HepG2 (cell line): ENCODE measurements around the gene CCND2. TPM values are rescaled to one million over a fixed set of nuclear protein-coding genes. Genes with fewer than 3 reads are reported as not detected.

ENCODE experiments used
- ATAC-seq: fragments of 200-7000 bp; cut with Tn5 transposase; 3 replicates; pipeline ENCODE4 v1.9.1; 2020; ENCODE audit warnings: mild to moderate bottlenecking, moderate library complexity
- BruUV-seq: library from RNA; stranded (reverse); fragments of 400-500 nt; replicated peaks from 2 replicates; lab custom pipeline; 2021; lab: Mats Ljungman, UMichigan
- CTCF ChIA-PET: fragments of 300-600 bp; formaldehyde crosslinking; extraction: SDS; loops from one replicate; lab custom pipeline; 2021; ENCODE audit warnings: low total read pairs, inconsistent platforms, low intra/inter-chr PET ratio; lab: Yijun Ruan, JAX
- POLR2A ChIA-PET: fragments of 350-600 bp; sonication (Branson Sonifier 250); formaldehyde crosslinking; loops from one replicate; lab custom pipeline; 2020; ENCODE audit warnings: antibody characterized with exemption, inconsistent platforms; lab: Yijun Ruan, JAX
- DNase-seq: peaks from one replicate; pipeline ENCODE4 v3.0.0-alpha.2; 2015; ENCODE audit warnings: low spot score
- FAIRE-seq: peaks from 3 replicates; lab custom pipeline; 2011; peaks lifted over from hg19 to GRCh38; lab: Jason Lieb, UNC
- H2AFZ ChIP-seq: one replicate; pipeline ENCODE4 v1.6.1; 2011; ENCODE audit warnings: low read length, inconsistent platforms
- H3K27ac ChIP-seq: fragments of 300-600 bp; 3 replicates; pipeline ENCODE4 v1.8.0; 2011; ENCODE audit warnings: mixed run types, mild to moderate bottlenecking, mixed read lengths, low read length, inconsistent platforms; ENCODE audit not compliant: insufficient read depth; ENCODE audit errors: extremely low read length
- H3K27me3 ChIP-seq, 2 experiments: fragments of 200-600 bp in 1 of 2; 2 replicates in 1 of 2; 3 replicates in 1 of 2; pipeline versions ENCODE4 v1.6.0 to v1.8.0; 2011; ENCODE audit warnings: low read length in 2 of 2, mild to moderate bottlenecking in 2 of 2, moderate library complexity in 2 of 2, inconsistent platforms in 1 of 2; ENCODE audit not compliant: insufficient read depth in 2 of 2, control insufficient read depth in 1 of 2
- H3K36me3 ChIP-seq, 2 experiments: fragments of 200-600 bp in 1 of 2; replicated peaks in 1 of 2; 2 replicates in 1 of 2; 3 replicates in 1 of 2; pipeline versions ENCODE4 v1.5.1 to v1.8.0; 2011; ENCODE audit warnings: low read length in 2 of 2, inconsistent platforms in 1 of 2; ENCODE audit not compliant: insufficient read depth in 2 of 2, control insufficient read depth in 1 of 2
- H3K4me1 ChIP-seq: 2 replicates; pipeline ENCODE4 v1.5.1; 2012; ENCODE audit warnings: low read length, inconsistent platforms; ENCODE audit not compliant: insufficient read depth
- H3K4me2 ChIP-seq: 2 replicates; pipeline ENCODE4 v1.6.0; 2011; ENCODE audit warnings: low read depth, low read length, inconsistent platforms
- H3K4me3 ChIP-seq, 3 experiments: fragments of 200-600 bp in 1 of 3; sonication (generic), shearing (Covaris generic) in 1 of 3; replicated peaks in 1 of 3; 2 replicates each; pipeline ENCODE4 v1.5.1; 2011 to 2016; ENCODE audit warnings: low read length in 3 of 3, inconsistent platforms in 2 of 3, low read depth in 2 of 3, mild to moderate bottlenecking in 2 of 3, control low read depth in 1 of 3, mixed read lengths in 1 of 3; ENCODE audit not compliant: insufficient read depth in 1 of 3
- H3K79me2 ChIP-seq: one replicate; pipeline ENCODE4 v1.6.1; 2011; ENCODE audit warnings: low read length, inconsistent platforms; ENCODE audit not compliant: insufficient read depth
- H3K9ac ChIP-seq: 2 replicates; pipeline ENCODE4 v1.6.0; 2011; ENCODE audit warnings: mild to moderate bottlenecking, low read depth, low read length, inconsistent platforms; ENCODE audit not compliant: insufficient read depth
- H3K9me3 ChIP-seq: 2 replicates; pipeline ENCODE4 v1.5.1; 2012; ENCODE audit warnings: mild to moderate bottlenecking, low read length
- H4K20me1 ChIP-seq: 2 replicates; pipeline ENCODE4 v1.6.0; 2011; ENCODE audit warnings: inconsistent platforms, mild to moderate bottlenecking, low read length, moderate library complexity; ENCODE audit not compliant: insufficient read depth
- ATF3 ChIP-seq: sonication (generic); formaldehyde crosslinking; IDR thresholded peaks from 2 replicates; pipeline ENCODE4 v1.4.0; 2020; ENCODE audit warnings: missing genetic modification reagents
- ESRRA ChIP-seq: sonication (generic); formaldehyde crosslinking; IDR thresholded peaks from 2 replicates; pipeline ENCODE4 v1.5.1; 2020; ENCODE audit warnings: mild to moderate bottlenecking, low read depth, missing genetic modification reagents
- EZH2 ChIP-seq: conservative IDR thresholded peaks from 2 replicates; pipeline ENCODE4 v1.6.1; 2012; ENCODE audit warnings: mild to moderate bottlenecking, low read depth, low read length, moderate library complexity
- HINFP ChIP-seq: sonication (generic); formaldehyde crosslinking; IDR thresholded peaks from 2 replicates; pipeline ENCODE4 v1.4.0; 2020; ENCODE audit warnings: low read depth, mild to moderate bottlenecking, missing genetic modification reagents
- WGBS: methylation state at CpG from one replicate; pipeline ENCODE4 v1.1.6; 2017; ENCODE audit warnings: low lambda C conversion rate; 5-methylcytosine and 5-hydroxymethylcytosine counted together
- in situ Hi-C: cut with HindIII; loops from 2 replicates; pipeline ENCODE4 v1.10.0; 2017; ENCODE audit warnings: low pct_unique_long_range_greater_than_20kb; ENCODE audit not compliant: extremely low pct_ligation_motif_present
- intact Hi-C: fragments of 100-400 bp; cut with micrococcal nuclease; formaldehyde crosslinking; loops from one replicate; pipeline ENCODE4 v1.10.0; 2022; ENCODE audit not compliant: unreplicated experiment
- polyA plus RNA-seq, 8 experiments: library from polyadenylated mRNA; depleted of rRNA in 3 of 8; stranded (reverse) in 7 of 8; unstranded in 1 of 8; fragments of >200 nt; fragmentation: Illumina TruSeq in 4 of 8; extraction: Trizol in 4 of 8; gene quantifications; 2 replicates each; pipeline versions ENCODE4 v1.2.1 to v1.2.3, GENCODE V29; 2011 to 2016; ENCODE audit warnings: low read depth in 4 of 8, missing spikeins in 1 of 8, mixed read lengths in 1 of 8; ENCODE audit not compliant: insufficient read depth in 1 of 8
- total RNA-seq, 5 experiments: library from RNA; depleted of rRNA; stranded (reverse); fragments of >200 nt; fragmentation: Illumina TruSeq; extraction: Trizol; gene quantifications; 2 replicates each; pipeline ENCODE4 v1.2.3, GENCODE V29; 2016; ENCODE audit warnings: low read depth in 1 of 5

The CCND2 gene
- total and polyA plus RNA-seq, 2 of the 13 experiments (the other 11 are each of a cell fraction or from before 2014, with no cell fraction given), result 0.61 to 1.4 TPM

GRCh38 chr12:4269279-4269991 is 4.1 kb upstream of the CCND2 start:
- peak overlapping the region; percentile 27; the same call in 1 of the 2 replicates for H3K4me2 ChIP-seq
- H3K27ac ChIP-seq, result no peak overlapping the region
- DNase-seq (no peak), ATAC-seq (no peak), FAIRE-seq (no peak)
- WGBS, result 27% methylated on average over 20 of the region's 73 CpGs
- H3K4me1 ChIP-seq, result peaks cover 43% of the 10 kb centered on the region
- TF ChIP-seq EZH2 (0 out of 2 replicates have a peak, but pooled peaks have one; percentile 29), HINFP (CRISPR knock-in tag) (no peak), ESRRA (no peak), ATF3 (CRISPR knock-in tag) (no peak)
- no peaks in the 10 kb centered on the region; the same call in 1 of the 2 replicates for H4K20me1 ChIP-seq
- BruUV-seq, result no TSS peak
- intact Hi-C loops (no loop called here), in situ Hi-C loops (no loop called here)
- H3K4me3 ChIP-seq, result peak overlapping the region in 1 of 3 experiments; percentile 10; a peak in 1 of 6 replicates
- H3K79me2 ChIP-seq, result no peaks in the 10 kb centered on the region
- no peaks in the 10 kb centered on the region for H3K36me3 ChIP-seq
- CTCF ChIA-PET, result no interaction called here
- no peak overlapping the region for H2AFZ ChIP-seq
- POLR2A ChIA-PET, result no interaction called here
- H3K9me3 ChIP-seq, result no peaks in the 10 kb centered on the region
- no peak overlapping the region for H3K9ac ChIP-seq
- H3K27me3 ChIP-seq, result peaks cover 26 to 75% of the 10 kb centered on the region in 2 experiments
